ENCODE results near the gene SLC12A8.
A peak's percentile ranks its signal among the peaks of the same experiment; 100 is the strongest.

Gene SLC12A8

DNA sequence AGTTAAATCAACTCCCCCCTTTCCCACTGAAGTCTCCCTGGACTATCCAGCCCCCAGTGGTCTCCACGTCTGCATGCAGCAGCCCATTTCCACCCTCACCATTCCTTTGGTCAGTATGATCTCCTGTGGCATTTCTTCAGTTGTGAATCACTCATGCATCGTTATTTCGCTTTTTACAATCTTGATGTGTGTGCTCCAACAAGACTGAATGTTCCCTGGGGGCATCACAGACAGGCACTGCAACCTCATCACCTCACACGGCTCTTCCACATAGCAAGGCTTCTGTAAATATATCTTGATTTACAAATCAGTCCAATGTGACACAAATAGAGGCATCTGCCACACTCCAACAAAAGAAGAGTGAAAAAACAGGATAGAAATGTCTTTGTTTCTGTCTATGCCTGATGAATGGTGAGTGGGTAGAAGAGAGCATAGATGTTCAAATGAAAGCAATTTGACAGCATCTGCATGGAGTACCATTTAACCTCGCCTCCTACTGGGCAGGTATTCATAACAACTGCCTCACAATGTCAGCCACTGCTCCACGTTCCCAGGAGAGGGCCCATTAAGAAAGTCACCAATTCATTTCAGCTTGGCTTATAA is 162.0 kb downstream of the SLC12A8 start:
- peak; percentile 23 for DNase-seq

DNA sequence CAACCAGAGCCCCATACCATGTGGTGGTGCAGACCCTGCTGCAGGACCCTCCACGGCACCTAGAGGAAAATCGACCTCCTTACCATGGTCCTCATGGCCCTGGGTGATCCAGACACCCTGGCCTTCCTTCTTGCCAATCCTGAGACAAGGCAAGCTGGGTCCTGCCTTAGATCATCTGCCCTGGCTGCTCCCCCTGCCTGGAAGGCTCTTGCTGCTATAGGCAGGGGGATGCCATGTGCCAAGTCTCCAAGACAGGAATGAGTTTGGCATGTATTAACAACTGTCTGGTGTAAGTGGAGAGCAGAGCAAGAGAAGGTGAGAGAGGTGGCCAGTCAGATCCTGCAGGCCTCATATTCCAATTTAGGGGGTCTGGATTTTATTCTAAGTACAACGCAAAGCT is 164.3 kb downstream of the SLC12A8 start:
- peak; percentile 13 for DNase-seq

DNA sequence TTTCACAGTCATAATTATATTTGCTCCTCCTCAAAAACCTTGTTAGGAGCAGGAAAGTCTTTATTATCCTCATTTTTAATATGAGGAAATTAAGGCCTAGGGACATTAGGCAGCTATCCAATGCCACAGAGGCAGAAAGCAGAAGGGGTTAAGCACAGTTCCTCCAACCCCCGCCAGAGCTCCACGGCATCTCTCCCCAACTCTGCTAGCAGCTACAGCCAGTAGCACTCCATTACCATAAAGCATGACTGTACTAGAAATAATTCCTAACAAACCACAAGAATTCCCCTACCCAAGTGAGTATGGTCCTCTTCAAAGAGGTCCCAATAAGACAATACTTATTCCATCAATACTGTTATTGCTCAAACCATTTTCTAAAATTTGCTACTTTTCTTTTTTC is 166.6 kb downstream of the SLC12A8 start:
- DNase-seq = no peak

DNA sequence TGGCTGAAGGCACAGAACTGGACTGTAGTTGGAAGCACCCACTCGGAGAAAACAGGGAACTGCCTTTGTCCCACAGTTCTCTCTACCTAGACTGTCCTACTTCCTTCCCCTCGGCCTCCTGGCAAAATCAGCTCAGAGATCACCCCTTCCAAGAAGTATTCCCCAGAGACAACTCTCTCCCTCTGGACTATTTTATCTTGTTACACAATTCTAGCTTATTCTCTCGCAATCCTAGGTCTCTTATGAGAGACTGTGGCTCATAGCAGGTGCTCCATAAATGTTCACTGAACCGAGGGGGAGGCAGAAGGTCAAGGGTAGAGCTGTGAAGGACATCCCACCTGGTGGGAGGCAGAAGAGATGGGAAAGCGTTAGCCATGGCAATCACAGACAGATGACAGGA is 167.4 kb downstream of the SLC12A8 start:
- DNase-seq = no peak

DNA sequence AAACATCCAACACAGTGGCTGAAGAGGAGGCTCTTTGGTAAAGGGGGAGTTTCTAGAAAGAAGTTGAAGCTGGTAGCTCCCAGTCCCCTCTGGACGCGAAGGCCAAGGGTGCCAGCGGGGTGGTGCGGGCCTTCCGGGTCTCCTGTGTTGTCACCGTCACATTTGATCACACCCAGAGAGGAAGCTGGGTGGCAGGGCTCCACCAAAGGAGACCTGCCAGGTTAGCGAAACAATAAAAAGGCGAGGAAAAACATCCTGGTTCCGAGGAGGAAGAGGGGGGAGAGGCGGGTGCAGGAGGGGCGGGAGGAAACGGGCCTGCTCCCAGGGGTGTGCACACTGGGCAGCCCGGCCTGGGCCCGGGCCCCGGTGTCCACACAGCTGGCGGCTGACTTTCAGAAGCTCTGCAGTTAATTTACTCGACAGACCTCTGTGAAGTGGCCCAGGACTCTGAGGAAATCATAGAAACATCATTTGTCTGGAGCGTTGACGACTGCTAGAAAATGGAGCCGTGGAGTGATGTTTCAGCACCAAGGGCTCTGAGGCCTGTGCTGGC is 168.9 kb downstream of the SLC12A8 start:
- no peak for DNase-seq

DNA sequence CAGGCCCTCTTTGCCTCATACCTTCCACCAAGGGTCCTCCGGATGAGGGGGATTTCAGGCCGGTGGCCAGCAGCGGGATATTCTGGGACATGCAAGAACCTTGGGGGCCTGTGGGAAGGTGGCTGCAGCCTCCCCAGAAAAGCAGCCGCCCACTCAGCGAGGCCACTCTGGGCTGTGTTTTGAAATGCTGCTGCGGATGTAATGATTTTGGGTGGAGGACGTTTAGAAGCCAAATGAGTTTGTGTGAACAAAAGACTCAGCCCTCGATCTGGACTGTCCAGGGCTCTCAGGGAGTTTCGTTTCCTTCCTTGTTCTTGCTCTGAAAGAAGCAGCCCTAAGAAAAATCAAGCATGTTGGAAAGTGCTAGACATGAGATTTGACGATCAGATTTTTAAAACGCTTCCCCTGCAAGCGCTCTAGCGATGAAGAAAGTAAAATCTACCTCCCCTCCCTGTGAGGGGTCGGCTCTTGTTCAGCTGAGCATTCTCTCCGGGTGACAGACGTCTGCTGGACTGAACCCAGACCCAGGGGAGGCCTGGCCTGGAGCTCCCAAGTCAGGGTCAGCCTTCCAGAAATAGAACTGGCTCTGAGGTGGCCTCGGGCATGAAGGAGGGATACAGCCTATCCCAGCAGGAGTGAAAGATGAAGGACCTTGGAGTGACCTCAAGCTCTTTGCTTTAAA is 169.7 kb downstream of the SLC12A8 start:
- DNase-seq = no peak

DNA sequence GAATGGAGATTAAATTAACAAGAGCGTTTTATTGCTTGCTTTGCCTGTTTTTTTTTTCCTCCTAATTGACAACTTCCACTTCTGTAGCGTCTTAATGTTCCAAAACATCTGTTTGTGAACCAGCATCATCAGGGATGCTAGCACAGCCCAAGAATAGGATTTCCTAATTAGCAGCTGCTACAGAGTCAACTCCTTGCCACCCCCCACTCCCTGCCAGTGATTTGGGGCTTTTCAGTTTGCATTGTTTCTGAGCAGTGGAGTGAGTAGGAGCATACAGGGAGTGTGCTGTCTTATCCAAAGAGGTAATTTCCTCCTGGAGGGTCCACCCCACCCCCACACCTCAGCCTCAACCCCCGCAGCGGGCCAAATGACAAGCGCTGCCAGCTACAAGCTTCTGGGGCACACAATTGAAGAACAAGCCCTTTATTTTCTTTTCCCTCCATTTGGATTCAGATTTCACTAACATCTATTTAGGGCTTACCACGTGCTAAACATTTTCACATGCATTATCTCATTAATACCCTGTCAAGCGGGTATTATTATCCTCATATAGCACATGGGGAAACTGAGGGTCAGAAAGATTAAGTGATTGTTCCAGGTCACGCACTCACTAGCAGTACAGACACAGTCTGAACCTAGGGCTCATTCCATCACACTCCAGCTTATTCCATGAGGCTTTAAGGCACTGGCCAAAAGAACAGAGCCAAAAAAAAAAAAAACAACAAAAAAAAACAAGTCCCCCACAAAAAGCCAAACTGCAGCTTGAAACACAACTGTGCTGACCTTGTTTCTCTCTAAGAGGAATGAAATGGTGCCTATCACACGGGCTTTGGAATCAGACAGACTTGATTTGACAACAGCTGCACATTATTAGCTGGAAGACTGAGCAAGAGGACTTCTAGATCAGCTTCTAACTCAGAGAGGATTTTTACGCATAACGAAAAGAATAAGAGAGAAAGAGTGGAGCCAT is 173.1 kb downstream of the SLC12A8 start:
- DNase-seq = no peak

DNA sequence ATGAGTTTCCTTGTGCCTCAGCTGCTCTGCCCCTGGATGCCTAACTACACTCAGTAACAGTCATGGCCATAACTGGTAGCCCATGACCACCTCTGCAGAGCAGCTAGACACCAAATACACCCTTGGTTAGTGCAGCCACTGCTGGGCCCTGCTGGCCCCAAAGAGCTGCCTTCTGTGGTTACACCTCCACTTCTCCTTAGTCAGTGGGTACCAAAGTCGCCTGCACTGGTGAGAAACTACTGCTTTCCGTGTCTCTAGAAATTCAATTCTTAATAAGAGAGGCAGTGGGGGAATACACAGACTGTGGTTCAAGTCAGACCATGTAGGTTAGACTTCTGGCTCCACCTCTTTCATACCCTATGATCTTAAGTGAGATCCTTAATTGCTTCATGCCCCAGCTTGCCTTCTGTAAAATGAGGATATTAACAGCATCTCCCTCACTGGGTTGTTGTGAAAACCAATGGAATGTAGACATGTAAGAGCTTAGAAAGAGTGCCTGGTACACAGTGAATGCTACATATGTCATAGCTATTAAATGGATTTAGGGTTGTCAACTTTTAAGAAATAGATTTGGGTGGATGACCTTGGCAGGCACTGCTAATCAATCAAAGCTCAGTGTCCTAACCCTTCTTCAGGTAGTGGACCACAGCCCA is 174.9 kb downstream of the SLC12A8 start:
- DNase-seq = no peak

DNA sequence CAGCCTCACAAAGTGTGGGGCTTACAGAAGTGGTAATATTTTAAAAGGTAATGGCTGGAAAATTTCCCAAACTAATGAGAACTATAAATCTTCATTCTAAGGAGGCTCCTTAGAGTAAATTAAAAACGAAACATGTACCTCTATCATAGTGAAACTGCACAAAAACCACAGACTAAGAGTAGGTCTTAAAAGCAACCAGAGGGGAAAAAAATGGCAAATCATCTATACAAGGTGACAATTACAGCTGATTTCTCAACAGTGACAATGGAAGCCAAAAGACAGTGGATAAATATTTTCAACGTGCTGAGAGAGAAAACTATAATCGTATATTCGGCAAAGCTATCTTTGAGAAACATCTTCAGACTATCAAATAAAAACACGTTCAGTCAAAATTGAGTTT is 177.3 kb downstream of the SLC12A8 start:
- DNase-seq = no peak

DNA sequence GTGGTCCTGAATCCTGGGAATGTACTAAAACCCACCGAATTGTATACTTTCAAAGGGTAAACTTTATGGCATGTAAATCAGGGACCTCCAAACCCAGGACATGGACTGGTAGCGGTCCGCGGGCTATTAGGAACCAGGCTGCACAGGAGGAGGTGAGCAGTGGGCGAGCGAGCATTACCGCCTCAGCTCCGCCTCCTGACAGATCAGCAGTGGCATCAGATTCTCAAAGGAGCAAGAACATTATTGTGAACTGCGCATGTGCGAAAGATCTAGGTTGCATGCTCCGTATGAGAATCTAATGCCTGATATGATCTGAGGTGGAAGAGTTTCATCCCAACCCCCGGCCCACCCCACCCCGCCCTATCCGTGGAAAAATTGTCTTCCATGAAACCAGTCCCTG is 178.9 kb downstream of the SLC12A8 start:
- no peak for DNase-seq

DNA sequence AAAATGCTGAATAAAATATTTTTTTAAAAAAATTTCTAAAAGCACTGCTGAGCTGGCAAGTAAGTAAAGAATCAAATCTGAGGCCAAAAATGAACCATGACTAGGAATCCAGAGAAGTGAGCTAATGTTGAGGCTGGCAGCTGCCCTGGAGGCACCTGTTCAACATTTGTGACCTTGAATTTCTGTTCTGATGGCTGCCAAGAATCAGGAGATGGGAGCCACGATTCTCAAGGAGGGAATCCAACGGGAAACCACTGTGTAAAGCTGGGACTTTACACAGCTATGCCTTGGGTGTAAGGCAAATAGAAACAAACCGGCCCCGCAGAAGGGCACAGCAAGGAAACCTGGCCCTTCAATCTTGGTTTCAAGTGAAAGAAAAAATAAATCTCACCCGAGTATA is 179.4 kb downstream of the SLC12A8 start:
- no peak for DNase-seq

DNA sequence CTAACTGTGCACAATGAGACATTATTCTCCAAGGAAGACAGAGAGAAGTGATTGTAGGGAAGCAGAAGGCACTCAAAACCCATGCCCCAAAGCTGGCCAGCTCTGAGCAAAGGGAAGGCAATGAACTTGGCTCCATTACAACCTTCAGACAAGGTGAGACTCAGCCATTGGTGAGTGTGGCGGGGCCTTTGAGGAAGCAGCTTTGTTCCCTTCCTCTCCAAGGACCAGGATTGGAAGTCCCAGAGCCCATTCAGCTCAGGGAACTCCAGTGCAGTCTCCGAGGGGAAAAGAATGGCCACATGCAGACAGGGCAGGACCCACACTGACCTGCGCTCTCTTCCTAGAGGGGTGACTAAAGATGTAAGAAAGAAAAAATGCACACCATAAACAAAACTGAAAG is 179.9 kb downstream of the SLC12A8 start:
- DNase-seq = no peak

All from right forelimb (tissue), 1 donor.